ENCODE measurements around the gene ARMC3.
A peak's percentile ranks its signal among the peaks of the same experiment; 100 is the strongest.

Gene ARMC3

DNA sequence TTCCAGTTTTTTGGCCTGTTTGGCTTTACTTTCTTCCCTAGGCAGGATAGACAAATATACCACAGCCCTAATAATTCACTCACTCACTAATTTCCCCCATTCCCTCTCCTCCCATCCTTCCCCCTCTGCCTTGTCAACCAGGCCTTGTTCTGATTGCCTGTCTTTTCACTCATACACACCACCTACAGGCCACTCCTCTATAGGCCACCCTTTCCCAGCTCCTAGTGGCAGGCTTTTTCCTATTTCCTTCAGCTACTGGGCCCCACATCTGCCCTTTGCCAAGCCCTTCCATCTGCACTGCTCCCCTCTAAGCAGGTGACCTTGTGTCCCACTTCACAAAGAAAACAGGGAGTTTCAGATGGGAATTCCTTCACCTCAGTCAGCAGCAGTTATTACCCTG, 107.7 kb downstream of the ARMC3 start:
- Histone ChIP-seq H3K27me3 (no peaks in the 10 kb centered on the region; the same call in 1 of the 2 replicates), H3K9me3 (no peaks in the 10 kb centered on the region), H3K4me1 (no peaks in the 10 kb centered on the region), H3K4me3 (ENCODE audit: low read depth, low read length) (no peak overlapping the region), H3K36me3 (no peaks in the 10 kb centered on the region)
- TF ChIP-seq, protein P1, sequence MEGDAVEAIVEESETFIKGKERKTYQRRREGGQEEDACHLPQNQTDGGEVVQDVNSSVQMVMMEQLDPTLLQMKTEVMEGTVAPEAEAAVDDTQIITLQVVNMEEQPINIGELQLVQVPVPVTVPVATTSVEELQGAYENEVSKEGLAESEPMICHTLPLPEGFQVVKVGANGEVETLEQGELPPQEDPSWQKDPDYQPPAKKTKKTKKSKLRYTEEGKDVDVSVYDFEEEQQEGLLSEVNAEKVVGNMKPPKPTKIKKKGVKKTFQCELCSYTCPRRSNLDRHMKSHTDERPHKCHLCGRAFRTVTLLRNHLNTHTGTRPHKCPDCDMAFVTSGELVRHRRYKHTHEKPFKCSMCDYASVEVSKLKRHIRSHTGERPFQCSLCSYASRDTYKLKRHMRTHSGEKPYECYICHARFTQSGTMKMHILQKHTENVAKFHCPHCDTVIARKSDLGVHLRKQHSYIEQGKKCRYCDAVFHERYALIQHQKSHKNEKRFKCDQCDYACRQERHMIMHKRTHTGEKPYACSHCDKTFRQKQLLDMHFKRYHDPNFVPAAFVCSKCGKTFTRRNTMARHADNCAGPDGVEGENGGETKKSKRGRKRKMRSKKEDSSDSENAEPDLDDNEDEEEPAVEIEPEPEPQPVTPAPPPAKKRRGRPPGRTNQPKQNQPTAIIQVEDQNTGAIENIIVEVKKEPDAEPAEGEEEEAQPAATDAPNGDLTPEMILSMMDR (IDR thresholded peaks at IDR 0.05; ENCODE audit: low read depth, low read length) = peak; percentile 72
- peak; percentile 33 for DNase-seq

DNA sequence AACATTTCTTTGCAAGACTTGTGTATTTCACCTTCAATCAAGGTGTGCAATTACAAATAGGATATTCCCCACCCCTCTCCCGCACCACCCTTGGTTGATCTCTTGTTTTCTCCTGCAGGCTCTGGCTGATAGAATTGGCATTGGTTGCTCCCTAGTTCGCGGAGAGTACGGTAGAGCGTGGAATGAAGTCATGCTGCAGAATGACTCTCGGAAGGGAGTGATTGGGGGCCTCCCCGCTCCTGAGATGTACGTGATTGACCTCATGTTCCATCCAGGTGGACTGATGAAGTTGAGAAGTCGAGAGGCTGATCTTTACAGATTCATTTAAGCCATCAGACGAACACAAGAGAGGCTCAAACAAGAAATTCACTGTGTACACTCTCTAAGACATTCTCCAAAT, 109.3 kb downstream of the ARMC3 start:
- Histone ChIP-seq H3K36me3 (no peaks in the 10 kb centered on the region), H3K27me3 (no peaks in the 10 kb centered on the region), H3K9me3 (no peaks in the 10 kb centered on the region), H3K4me3 (ENCODE audit: low read depth, low read length) (no peak overlapping the region), H3K4me1 (no peaks in the 10 kb centered on the region)
- no peak for DNase-seq
- TF ChIP-seq, protein P1 (IDR thresholded peaks at IDR 0.05; ENCODE audit: low read depth, low read length) = no peak

DNA sequence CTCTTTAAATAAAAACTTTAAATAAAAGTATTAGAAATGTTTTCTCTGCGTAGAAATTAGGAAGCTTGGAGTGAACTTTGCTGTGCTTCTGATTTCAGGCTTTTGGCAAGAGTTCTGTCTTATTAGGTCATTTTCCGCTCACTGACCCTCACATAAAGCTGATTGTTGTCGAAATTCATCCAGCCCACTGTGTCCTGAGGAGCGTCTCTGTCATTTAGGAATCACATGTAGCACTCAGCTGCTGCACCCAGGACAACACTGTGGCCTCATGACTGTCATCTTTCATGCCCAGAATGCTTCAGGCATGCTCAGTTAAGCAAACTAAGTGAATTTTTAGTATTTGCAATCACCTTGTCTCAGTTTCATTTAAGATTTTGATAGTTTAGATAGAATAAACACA, 109.7 kb downstream of the ARMC3 start:
- DNase-seq = no peak
- H3K9me3 ChIP-seq = no peaks in the 10 kb centered on the region
- no peaks in the 10 kb centered on the region for H3K27me3 ChIP-seq
- TF ChIP-seq, protein P1 (IDR thresholded peaks at IDR 0.05; ENCODE audit: low read depth, low read length) = no peak
- H3K36me3 ChIP-seq = no peaks in the 10 kb centered on the region
- no peaks in the 10 kb centered on the region for H3K4me1 ChIP-seq
- H3K4me3 ChIP-seq (ENCODE audit: low read depth, low read length) = no peak overlapping the region

DNA sequence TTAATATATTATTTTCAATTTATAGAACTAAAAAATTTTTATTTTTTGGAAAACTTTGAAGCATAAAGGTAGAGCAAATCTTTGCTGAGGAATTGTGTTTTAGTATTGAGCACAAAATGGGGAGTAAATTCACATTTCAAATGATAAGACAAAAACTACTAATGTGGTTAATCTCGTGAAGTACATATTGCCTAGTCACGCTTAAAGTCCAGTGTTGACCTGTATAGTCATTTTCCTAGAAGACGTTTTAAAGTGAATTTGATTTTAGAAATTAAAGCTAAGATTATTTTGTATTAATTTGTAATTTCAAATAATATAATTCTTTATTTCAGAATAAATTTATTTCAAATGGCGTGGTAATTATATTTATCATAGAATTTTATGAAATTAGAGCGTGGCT, 110.3 kb downstream of the ARMC3 start:
- H3K36me3 ChIP-seq = no peaks in the 10 kb centered on the region
- no peaks in the 10 kb centered on the region for H3K9me3 ChIP-seq
- TF ChIP-seq, protein P1 (IDR thresholded peaks at IDR 0.05; ENCODE audit: low read depth, low read length) = no peak
- no peak overlapping the region for H3K4me3 ChIP-seq (ENCODE audit: low read depth, low read length)
- no peak for DNase-seq
- H3K4me1 ChIP-seq = no peaks in the 10 kb centered on the region
- H3K27me3 ChIP-seq = no peaks in the 10 kb centered on the region

DNA sequence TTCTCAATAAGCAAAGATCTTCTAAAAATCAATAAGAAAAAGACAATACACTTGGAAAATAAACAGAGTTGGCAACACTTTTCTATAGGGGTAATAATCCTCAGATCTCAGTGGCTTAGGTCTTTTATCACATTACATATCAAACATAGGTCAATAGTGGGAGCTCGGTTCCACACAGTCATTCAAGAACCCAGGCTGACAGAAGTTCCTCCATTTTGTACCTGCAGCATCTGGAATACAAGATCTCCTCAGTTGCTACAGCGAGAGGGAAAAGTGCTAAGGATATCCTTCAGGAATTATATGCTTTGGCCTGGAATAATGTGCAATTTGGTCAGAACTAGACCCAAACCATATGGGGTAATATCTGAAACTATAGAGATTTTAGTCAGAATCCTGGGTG, 112.1 kb downstream of the ARMC3 start:
- DNase-seq = no peak
- Histone ChIP-seq H3K4me1 (no peaks in the 10 kb centered on the region), H3K9me3 (no peaks in the 10 kb centered on the region), H3K27me3 (no peaks in the 10 kb centered on the region), H3K36me3 (no peaks in the 10 kb centered on the region), H3K4me3 (ENCODE audit: low read depth, low read length) (no peak overlapping the region)
- TF ChIP-seq, protein P1 (IDR thresholded peaks at IDR 0.05; ENCODE audit: low read depth, low read length) = no peak

DNA sequence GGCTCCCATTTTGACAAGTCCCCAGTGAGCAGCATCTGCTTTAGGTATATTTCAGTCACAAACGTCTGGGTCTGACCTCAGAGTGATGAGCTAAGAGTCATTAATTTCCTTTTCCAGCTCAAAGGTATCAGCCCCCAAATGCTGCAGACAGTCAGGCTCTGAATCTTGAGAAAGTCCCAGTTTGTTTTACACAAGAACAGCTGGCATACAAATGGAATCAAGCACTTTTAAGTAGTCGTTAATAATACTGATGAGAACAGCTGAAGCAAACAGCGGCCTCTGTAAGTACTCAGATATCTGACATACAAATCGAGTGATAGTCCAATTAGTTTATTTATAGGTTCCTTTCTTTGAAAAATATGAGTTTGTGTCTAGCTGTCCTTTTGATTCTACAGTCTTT, 118.2 kb downstream of the ARMC3 start:
- Histone ChIP-seq H3K36me3 (no peaks in the 10 kb centered on the region), H3K4me3 (ENCODE audit: low read depth, low read length) (no peak overlapping the region), H3K27me3 (no peaks in the 10 kb centered on the region), H3K4me1 (peaks cover 10% of the 10 kb centered on the region), H3K9me3 (no peaks in the 10 kb centered on the region)
- TF ChIP-seq, protein P1 (IDR thresholded peaks at IDR 0.05; ENCODE audit: low read depth, low read length) = no peak
- DNase-seq = no peak

All from BE2C (cell line).